ENCODE data around the gene TEAD3. TPM values are rescaled to one million over a fixed set of nuclear protein-coding genes. Genes with fewer than 3 reads are reported as not detected.
"Not testable (repeated sequence)": the region's sequence is repeated elsewhere in the genome, so short reads cannot be mapped to it uniquely, and the experiment has no call there.

Gene TEAD3
- under 1 TPM; 0.07 to 0.12 TPM for total RNA-seq

DNA sequence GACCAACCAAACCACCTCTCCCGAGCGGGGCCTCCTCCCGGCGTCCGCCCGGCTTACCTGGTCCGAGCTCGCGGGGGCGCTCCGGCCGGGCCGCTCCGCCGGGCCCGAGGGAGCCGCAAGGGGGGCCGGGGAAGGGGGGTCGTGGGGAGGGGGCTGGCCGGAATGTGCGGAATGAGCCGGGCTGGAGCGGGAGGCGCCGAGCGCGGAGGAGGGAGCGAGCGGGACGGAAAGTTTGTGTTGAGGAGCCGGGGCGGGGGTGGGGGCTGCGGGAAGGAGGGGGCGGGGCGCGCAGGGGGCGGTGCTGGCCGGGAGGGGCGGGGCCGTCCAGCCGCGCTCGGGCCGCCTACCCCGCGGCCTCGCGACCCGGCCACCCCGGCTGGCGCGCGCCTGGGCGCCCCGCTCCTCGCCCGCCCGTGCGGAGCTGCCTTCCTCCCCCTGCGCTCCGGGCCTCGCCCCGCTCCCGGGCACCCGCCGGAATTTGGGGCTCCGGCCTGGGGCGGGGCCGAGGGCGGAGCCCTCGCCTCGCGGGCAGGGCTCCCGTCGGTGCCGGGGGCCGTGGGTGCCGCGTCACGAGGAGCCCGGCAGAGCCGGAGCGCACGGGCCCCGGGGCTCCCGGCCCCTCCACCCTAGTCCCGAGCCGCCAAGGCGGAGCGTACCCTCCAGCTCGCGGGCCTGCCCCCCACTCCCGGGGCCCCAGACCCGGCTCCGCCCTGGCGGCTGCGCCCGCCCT lies at the start of gene TEAD3:
Gene TEAD3 (minus strand): TSS at position 239 of the 730 bp plus-strand sequence.
- peak within 1 kb of the TSS; percentile 59 for H3K27ac Mint-ChIP-seq
- ChIA-PET CTCF (interaction anchor here (0.5 to 2.2 kb wide), 8 partner anchors 7 to 825 kb away, joined by 3 to 6 read pairs (median 3); partner anchors contain the start of gene ARMC12), POLR2A (no interaction called here)
- peak within 1 kb of the TSS; percentile 67 for H3K4me3 Mint-ChIP-seq
- peaks cover 43% of the 10 kb centered on the region for H3K27me3 Mint-ChIP-seq
- H3K4me1 Mint-ChIP-seq, result peaks cover 18% of the 10 kb centered on the region
- peak; percentile 33 for DNase-seq
- H3K36me3 Mint-ChIP-seq (ENCODE audit: low read depth), result no peaks in the 10 kb centered on the region
- H3K9me3 Mint-ChIP-seq, result no peaks in the 10 kb centered on the region

- CTCF ChIA-PET, result interaction anchor here (1.8 kb wide), 1 partner anchor 8 kb away, joined by 9 read pairs; no protein-coding TSS in a partner anchor
- H3K27ac Mint-ChIP-seq, result no peak overlapping the region
- POLR2A ChIA-PET, result no interaction called here
Measured at GRCh38 chr6:35544769-35545361, 48.0 kb upstream of the TEAD3 start.

DNA sequence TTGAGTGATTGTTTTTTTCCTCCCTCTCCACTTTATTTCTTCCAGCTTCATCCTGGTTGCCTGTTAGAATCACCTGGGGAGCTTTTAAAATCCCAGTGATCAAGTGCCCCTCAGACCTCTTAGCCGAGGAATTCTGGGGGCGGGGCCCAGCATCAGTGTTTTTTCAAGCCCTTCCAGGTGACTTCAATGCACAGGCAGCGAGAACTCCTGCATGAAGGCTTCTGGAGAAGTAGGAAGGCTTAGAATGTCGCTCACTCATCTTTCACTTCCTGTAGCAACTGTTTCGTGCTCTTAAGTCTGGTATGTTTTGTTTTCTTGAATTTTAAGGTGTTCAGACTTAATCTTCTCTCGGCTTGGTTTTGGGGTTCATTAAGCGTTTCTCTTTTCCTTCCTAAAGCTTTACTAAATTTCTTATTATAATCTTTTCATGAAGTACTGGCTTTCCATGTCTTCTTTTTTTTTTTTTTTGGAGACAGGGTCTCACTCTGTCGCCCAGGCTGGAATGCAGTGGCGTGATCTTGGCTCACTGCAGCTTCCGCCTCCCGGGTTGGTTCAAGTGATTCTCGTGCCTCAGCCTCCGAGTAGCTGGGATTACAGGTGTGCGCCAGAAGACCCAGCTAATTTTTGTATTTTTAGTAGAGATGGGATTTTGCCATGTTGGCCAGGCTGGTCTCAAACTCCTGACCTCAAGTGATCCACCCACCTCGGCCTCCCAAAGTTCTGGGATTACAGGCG lies 46.7 kb upstream of the TEAD3 start:
- peaks cover 4% of the 10 kb centered on the region for H3K4me1 Mint-ChIP-seq
- ChIA-PET POLR2A (no interaction called here), CTCF (interaction anchor here (1.0 to 1.9 kb wide), 3 partner anchors 9 to 193 kb away, joined by 3 to 9 read pairs (median 4); partner anchors contain the start of gene ARMC12)
- H3K36me3 Mint-ChIP-seq (ENCODE audit: low read depth), result no peaks in the 10 kb centered on the region
- no peak for DNase-seq
- peak overlapping the region; percentile 78 for H3K27ac Mint-ChIP-seq
- H3K4me3 Mint-ChIP-seq, result no peak overlapping the region
- H3K9me3 Mint-ChIP-seq, result peaks cover 7% of the 10 kb centered on the region
- H3K27me3 Mint-ChIP-seq, result peaks cover 4% of the 10 kb centered on the region

More at GRCh38 chr6:35544769-35545361, 48.0 kb upstream of the TEAD3 start:
- Mint-ChIP-seq H3K27me3 (peaks cover 6% of the 10 kb centered on the region), H3K4me3 (no peak overlapping the region), H3K9me3 (peaks cover 10% of the 10 kb centered on the region), H3K4me1 (peaks cover 4% of the 10 kb centered on the region), H3K36me3 (ENCODE audit: low read depth) (peaks cover 1% of the 10 kb centered on the region)
- DNase-seq, result no peak

- POLR2A ChIA-PET, result interaction anchor here (0.7 kb wide), 1 partner anchor 9 kb away, joined by 3 read pairs; no protein-coding TSS in a partner anchor
- Mint-ChIP-seq H3K27ac (no peak overlapping the region), H3K4me1 (peaks cover 4% of the 10 kb centered on the region), H3K4me3 (no peak overlapping the region), H3K36me3 (ENCODE audit: low read depth) (no peaks in the 10 kb centered on the region), H3K9me3 (peaks cover 7% of the 10 kb centered on the region), H3K27me3 (no peaks in the 10 kb centered on the region)
- CTCF ChIA-PET, result interaction anchor here (0.6 to 4.3 kb wide), 4 partner anchors 10 to 388 kb away, joined by 3 to 15 read pairs (median 6); no protein-coding TSS in a partner anchor
- no peak for DNase-seq
Measured at GRCh38 chr6:35541836-35542235, 45.0 kb upstream of the TEAD3 start.

- DNase-seq, result no peak
- Mint-ChIP-seq H3K9me3 (peaks cover 7% of the 10 kb centered on the region), H3K27ac (no peak overlapping the region), H3K4me1 (peaks cover 9% of the 10 kb centered on the region), H3K4me3 (no peak overlapping the region), H3K36me3 (ENCODE audit: low read depth) (no peaks in the 10 kb centered on the region), H3K27me3 (peaks cover 3% of the 10 kb centered on the region)
- ChIA-PET POLR2A (no interaction called here), CTCF (interaction anchor here (2.4 to 4.3 kb wide), 2 partner anchors 7 to 13 kb away, joined by 9 to 15 read pairs; no protein-coding TSS in a partner anchor)
Measured at GRCh38 chr6:35539223-35539622, 42.3 kb upstream of the TEAD3 start.

DNA sequence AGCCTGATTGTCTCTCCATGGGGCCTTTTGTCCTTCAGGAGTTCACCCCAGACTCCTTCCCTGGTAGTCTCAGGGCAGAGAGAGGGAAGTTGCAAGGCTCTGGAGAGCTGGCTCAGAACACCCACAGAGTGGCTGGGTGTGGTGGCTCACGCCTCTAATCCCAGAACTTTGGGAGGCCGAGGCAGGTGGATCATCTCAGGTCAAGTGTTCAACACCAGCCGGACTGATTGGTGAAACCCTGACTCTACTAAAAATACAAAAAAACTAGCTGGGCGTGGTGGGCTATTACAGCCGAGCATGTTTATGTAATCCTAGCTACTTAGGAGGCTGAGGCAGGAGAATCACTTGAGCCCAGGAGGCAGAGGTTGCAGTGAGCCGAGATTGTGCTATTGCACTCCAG lies 39.0 kb upstream of the TEAD3 start:
- H3K36me3 Mint-ChIP-seq (ENCODE audit: low read depth); POLR2A ChIA-PET; H3K27me3 Mint-ChIP-seq; H3K4me1 Mint-ChIP-seq; H3K4me3 Mint-ChIP-seq; H3K27ac Mint-ChIP-seq; CTCF ChIA-PET; DNase-seq; H3K9me3 Mint-ChIP-seq: not testable (repeated sequence)

- H3K4me3 Mint-ChIP-seq, result no peak overlapping the region
- no peaks in the 10 kb centered on the region for H3K36me3 Mint-ChIP-seq (ENCODE audit: low read depth)
- H3K27ac Mint-ChIP-seq, result no peak overlapping the region
- DNase-seq, result no peak
- peaks cover 5% of the 10 kb centered on the region for H3K4me1 Mint-ChIP-seq
- ChIA-PET POLR2A (no interaction called here), CTCF (interaction anchor here (2.4 kb wide), 1 partner anchor 11 kb away, joined by 16 read pairs; no protein-coding TSS in a partner anchor)
- H3K27me3 Mint-ChIP-seq, result peaks cover 7% of the 10 kb centered on the region
- H3K9me3 Mint-ChIP-seq, result no peaks in the 10 kb centered on the region
Measured at GRCh38 chr6:35534407-35535170, 37.7 kb upstream of the TEAD3 start.

GRCh38 chr6:35533981-35534380 lies 37.1 kb upstream of the TEAD3 start:
- Mint-ChIP-seq H3K36me3 (ENCODE audit: low read depth) (no peaks in the 10 kb centered on the region), H3K9me3 (no peaks in the 10 kb centered on the region), H3K4me1 (peaks cover 5% of the 10 kb centered on the region), H3K27me3 (peaks cover 7% of the 10 kb centered on the region), H3K27ac (no peak overlapping the region), H3K4me3 (no peak overlapping the region)
- ChIA-PET POLR2A (no interaction called here), CTCF (interaction anchor here (0.7 to 2.4 kb wide), 2 partner anchors 11 to 13 kb away, joined by 3 to 16 read pairs; no protein-coding TSS in a partner anchor)
- DNase-seq, result no peak

GRCh38 chr6:35532126-35532525 lies 35.2 kb upstream of the TEAD3 start:
- Mint-ChIP-seq H3K27ac (no peak overlapping the region), H3K4me1 (peaks cover 5% of the 10 kb centered on the region), H3K4me3 (no peak overlapping the region), H3K27me3 (peaks cover 10% of the 10 kb centered on the region), H3K36me3 (ENCODE audit: low read depth) (no peaks in the 10 kb centered on the region), H3K9me3 (no peaks in the 10 kb centered on the region)
- ChIA-PET CTCF (interaction anchor here (0.6 to 2.6 kb wide), 5 partner anchors 8 to 220 kb away, joined by 3 to 16 read pairs (median 4); no protein-coding TSS in a partner anchor), POLR2A (no interaction called here)
- no peak for DNase-seq

- Mint-ChIP-seq H3K36me3 (ENCODE audit: low read depth) (no peaks in the 10 kb centered on the region), H3K4me1 (peaks cover 29% of the 10 kb centered on the region), H3K27me3 (peaks cover 5% of the 10 kb centered on the region), H3K27ac (peak overlapping the region; percentile 42), H3K9me3 (no peaks in the 10 kb centered on the region), H3K4me3 (no peak overlapping the region)
- ChIA-PET POLR2A (interaction anchor here (0.6 kb wide), 1 partner anchor 147 kb away, joined by 3 read pairs; no protein-coding TSS in a partner anchor), CTCF (interaction anchor here (0.6 to 3.0 kb wide), 6 partner anchors 9 to 233 kb away, joined by 3 to 16 read pairs (median 4); partner anchors contain the start of gene ARMC12)
- DNase-seq, result no peak
Measured at GRCh38 chr6:35524380-35525020, 27.6 kb upstream of the TEAD3 start.

DNA sequence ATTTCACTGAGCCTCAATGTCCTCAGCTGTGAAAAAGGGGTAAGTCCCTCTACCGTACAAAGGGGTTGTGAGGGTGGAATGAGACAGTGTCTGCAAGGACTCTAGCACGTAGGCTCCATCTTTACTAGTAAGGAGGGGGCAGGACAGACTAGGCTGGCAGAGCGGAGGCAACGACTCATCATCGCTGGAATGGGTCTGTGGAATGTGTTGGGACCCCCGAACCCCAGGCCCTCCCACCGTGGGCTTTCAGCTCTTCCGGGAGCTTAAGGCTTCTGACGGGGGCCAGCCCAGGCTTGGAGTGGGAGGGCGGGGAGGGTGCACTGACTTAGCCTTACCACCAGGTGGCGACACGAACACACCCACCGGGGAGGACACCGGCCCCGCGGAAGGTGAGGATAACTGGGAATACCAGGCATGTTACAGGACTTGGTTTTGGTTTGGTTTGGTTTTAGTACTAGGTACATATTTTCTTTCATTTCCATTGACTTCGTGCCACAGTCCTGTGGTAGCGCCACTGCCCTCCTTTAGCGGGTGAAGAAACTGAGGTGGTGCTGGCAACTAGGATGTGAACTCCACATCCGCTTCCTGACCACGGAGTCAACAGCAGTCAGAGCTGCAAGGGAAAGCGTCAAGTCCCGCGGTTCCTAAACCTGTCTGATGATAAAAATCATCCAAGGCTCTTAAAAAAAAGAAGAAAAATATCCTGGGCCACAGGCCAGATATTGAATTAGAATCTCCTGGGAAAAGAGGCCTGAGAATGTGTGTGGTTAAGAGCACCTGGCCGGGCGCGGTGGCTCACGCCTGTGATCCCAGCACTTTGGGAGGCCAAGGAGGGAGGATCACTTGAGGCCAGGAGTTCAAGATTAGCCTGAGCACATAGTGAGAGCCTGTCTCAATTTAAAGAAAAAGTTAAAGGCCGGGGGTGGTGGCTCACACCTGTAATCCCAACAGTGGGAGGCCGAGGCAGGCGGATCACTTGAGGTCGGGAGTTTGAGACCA lies 26.1 kb upstream of the TEAD3 start:
- peaks cover 29% of the 10 kb centered on the region for H3K4me1 Mint-ChIP-seq
- ChIA-PET POLR2A (no interaction called here), CTCF (interaction anchor here (0.5 to 3.0 kb wide), 29 partner anchors 8 to 839 kb away, joined by 3 to 16 read pairs (median 3); partner anchors contain the start of genes ARMC12 and PPARD)
- H3K4me3 Mint-ChIP-seq, result peak overlapping the region; percentile 54
- peak; percentile 80 for DNase-seq
- H3K27ac Mint-ChIP-seq, result peak overlapping the region; percentile 86
- H3K27me3 Mint-ChIP-seq, result peaks cover 2% of the 10 kb centered on the region
- H3K36me3 Mint-ChIP-seq (ENCODE audit: low read depth), result no peaks in the 10 kb centered on the region
- no peaks in the 10 kb centered on the region for H3K9me3 Mint-ChIP-seq
